Naive B cell (primary cell): ENCODE data around the gene AHI1. TPM values are rescaled to one million over a fixed set of nuclear protein-coding genes. Genes with fewer than 3 reads are reported as not detected.
"Not testable (repeated sequence)": the region's sequence is repeated elsewhere in the genome, so short reads cannot be mapped to it uniquely, and the experiment has no call there.

Experiments used
- ATAC-seq, 2 donors: fragments of 150-1000 bp; cut with Tn5 transposase; 2 replicates each; pipeline ENCODE4 v1.10.0; 2021; ENCODE audit warnings: low read depth in 2 of 2, mild to moderate bottlenecking in 2 of 2, moderate library complexity in 2 of 2
- DNase-seq: peaks from one replicate; pipeline ENCODE4 v3.0.0; 2022
- H3K27ac Mint-ChIP-seq, 6 donors: one replicate each; pipeline ENCODE4 v1.8.0; 2020 to 2022; ENCODE audit warnings: mild to moderate bottlenecking in 6 of 6, mixed read lengths in 6 of 6, moderate library complexity in 5 of 6, inconsistent platforms in 2 of 6
- H3K27me3 Mint-ChIP-seq, 3 donors: one replicate each; pipeline ENCODE4 v1.8.0; 2021 to 2022; ENCODE audit warnings: mixed read lengths in 3 of 3, mild to moderate bottlenecking in 1 of 3
- H3K36me3 Mint-ChIP-seq, 2 donors: one replicate each; pipeline ENCODE4 v1.8.0; 2020 to 2022; ENCODE audit warnings: mixed read lengths in 2 of 2, inconsistent platforms in 1 of 2, mild to moderate bottlenecking in 1 of 2
- H3K4me1 Mint-ChIP-seq, 3 donors: one replicate each; pipeline ENCODE4 v1.8.0; 2020 to 2022; ENCODE audit warnings: mixed read lengths in 3 of 3, inconsistent platforms in 1 of 3, mild to moderate bottlenecking in 1 of 3, moderate library complexity in 1 of 3
- H3K4me3 Mint-ChIP-seq, 8 donors: one replicate each; pipeline ENCODE4 v1.8.0; 2020 to 2022; ENCODE audit warnings: mild to moderate bottlenecking in 8 of 8, mixed read lengths in 8 of 8, moderate library complexity in 8 of 8, inconsistent platforms in 2 of 8
- H3K9me3 Mint-ChIP-seq, 7 donors: one replicate each; pipeline ENCODE4 v1.8.0; 2020 to 2022; ENCODE audit warnings: mixed read lengths in 7 of 7, mild to moderate bottlenecking in 5 of 7, inconsistent platforms in 2 of 7, moderate library complexity in 1 of 7
- polyA plus RNA-seq, 6 donors: library from polyadenylated mRNA; unstranded; fragments of 300-500 nt; fragmentation: Illumina TruSeq; gene quantifications; one replicate each; pipeline ENCODE4 v1.2.3, GENCODE V29; 2021; ENCODE audit warnings: low read depth in 6 of 6

Gene AHI1
- polyA plus RNA-seq, 6 donors from 2014 or later, result 2.5 to 7.8 (median 6.1) TPM; not detected in 1

- H3K4me3 Mint-ChIP-seq, result no peak overlapping the region
- no peaks in the 10 kb centered on the region for H3K27me3 Mint-ChIP-seq
- no peaks in the 10 kb centered on the region for H3K9me3 Mint-ChIP-seq
- no peaks in the 10 kb centered on the region for H3K36me3 Mint-ChIP-seq
- ATAC-seq (no peak), DNase-seq (no peak)
- no peak overlapping the region for H3K27ac Mint-ChIP-seq
- H3K4me1 Mint-ChIP-seq, result no peaks in the 10 kb centered on the region
These were observed 113.8 kb downstream of the AHI1 start for GRCh38 chr6:135383766-135384165.

- Mint-ChIP-seq H3K27me3 (no peaks in the 10 kb centered on the region), H3K9me3 (no peaks in the 10 kb centered on the region), H3K27ac (no peak overlapping the region), H3K36me3 (no peaks in the 10 kb centered on the region), H3K4me1 (no peaks in the 10 kb centered on the region), H3K4me3 (no peak overlapping the region)
- no peak for DNase-seq
- no peak for ATAC-seq
These were observed 114.2 kb downstream of the AHI1 start for GRCh38 chr6:135383301-135383700.

- Mint-ChIP-seq H3K27ac (no peak overlapping the region), H3K9me3 (no peaks in the 10 kb centered on the region), H3K27me3 (no peaks in the 10 kb centered on the region), H3K4me3 (no peak overlapping the region), H3K4me1 (no peaks in the 10 kb centered on the region), H3K36me3 (no peaks in the 10 kb centered on the region)
- DNase-seq (no peak), ATAC-seq (no peak)
These were observed 115.3 kb downstream of the AHI1 start for GRCh38 chr6:135382182-135382628.

GRCh38 chr6:135380793-135381192 lies 116.7 kb downstream of the AHI1 start:
- Mint-ChIP-seq H3K9me3 (no peaks in the 10 kb centered on the region), H3K36me3 (no peaks in the 10 kb centered on the region)

GRCh38 chr6:135379647-135380046 lies 117.9 kb downstream of the AHI1 start:
- ATAC-seq (no peak), DNase-seq (no peak)
- H3K9me3 Mint-ChIP-seq, result no peaks in the 10 kb centered on the region
- H3K27me3 Mint-ChIP-seq, result no peaks in the 10 kb centered on the region
- no peaks in the 10 kb centered on the region for H3K36me3 Mint-ChIP-seq
- no peak overlapping the region for H3K4me3 Mint-ChIP-seq
- no peak overlapping the region for H3K27ac Mint-ChIP-seq
- no peaks in the 10 kb centered on the region for H3K4me1 Mint-ChIP-seq

More at GRCh38 chr6:135380793-135381192, 116.7 kb downstream of the AHI1 start:
- Mint-ChIP-seq H3K4me3 (no peak overlapping the region), H3K4me1 (no peaks in the 10 kb centered on the region), H3K27me3 (no peaks in the 10 kb centered on the region), H3K27ac (no peak overlapping the region)
- ATAC-seq, result no peak
- DNase-seq, result no peak

GRCh38 chr6:135372758-135373157 lies 124.8 kb downstream of the AHI1 start:
- DNase-seq (no peak), ATAC-seq (no peak)
- peaks cover 7 to 26% (median 12%) of the 10 kb centered on the region in 7 donors for H3K9me3 Mint-ChIP-seq
- H3K4me3 Mint-ChIP-seq, result no peak overlapping the region
- peak overlapping the region in 1 of 6 donors; percentile 83 for H3K27ac Mint-ChIP-seq
- no peaks in the 10 kb centered on the region for H3K4me1 Mint-ChIP-seq
- H3K36me3 Mint-ChIP-seq, result peaks cover 15 to 20% of the 10 kb centered on the region in 2 donors
- H3K27me3 Mint-ChIP-seq, result no peaks in the 10 kb centered on the region

GRCh38 chr6:135363622-135364021 lies 133.9 kb downstream of the AHI1 start:
- H3K27me3 Mint-ChIP-seq, DNase-seq, H3K4me3 Mint-ChIP-seq, ATAC-seq, H3K4me1 Mint-ChIP-seq, H3K27ac Mint-ChIP-seq: not testable (repeated sequence)
- peaks cover 5 to 36% (median 21%) of the 10 kb centered on the region in 7 donors for H3K9me3 Mint-ChIP-seq
- peaks cover 0 to 18% of the 10 kb centered on the region in 2 donors for H3K36me3 Mint-ChIP-seq

- H3K4me3 Mint-ChIP-seq, result no peak overlapping the region
- no peaks in the 10 kb centered on the region for H3K27me3 Mint-ChIP-seq
- peaks cover 0 to 8% of the 10 kb centered on the region in 2 donors for H3K36me3 Mint-ChIP-seq
- peaks cover 5 to 24% (median 12%) of the 10 kb centered on the region in 7 donors for H3K9me3 Mint-ChIP-seq
- DNase-seq, result no peak
- no peak for ATAC-seq
- no peak overlapping the region for H3K27ac Mint-ChIP-seq
- no peaks in the 10 kb centered on the region for H3K4me1 Mint-ChIP-seq
These were observed 135.4 kb downstream of the AHI1 start for GRCh38 chr6:135362124-135362523.

- Mint-ChIP-seq H3K4me1 (no peaks in the 10 kb centered on the region), H3K36me3 (no peaks in the 10 kb centered on the region), H3K4me3 (no peak overlapping the region), H3K9me3 (peaks cover 0 to 6% (median 5%) of the 10 kb centered on the region in 7 donors), H3K27me3 (no peaks in the 10 kb centered on the region), H3K27ac (no peak overlapping the region)
- DNase-seq, result no peak
- ATAC-seq, result no peak
These were observed 137.3 kb downstream of the AHI1 start for GRCh38 chr6:135360222-135360621.

- Mint-ChIP-seq H3K27ac (no peak overlapping the region), H3K27me3 (no peaks in the 10 kb centered on the region), H3K36me3 (no peaks in the 10 kb centered on the region), H3K4me1 (no peaks in the 10 kb centered on the region), H3K4me3 (no peak overlapping the region), H3K9me3 (peaks cover 0 to 3% (median 0%) of the 10 kb centered on the region in 7 donors)
- DNase-seq (no peak), ATAC-seq (no peak)
These were observed 138.6 kb downstream of the AHI1 start for GRCh38 chr6:135358985-135359384.

GRCh38 chr6:135358251-135358821 lies 139.2 kb downstream of the AHI1 start:
- DNase-seq (no peak), ATAC-seq (no peak)
- peaks cover 0 to 3% (median 0%) of the 10 kb centered on the region in 7 donors for H3K9me3 Mint-ChIP-seq
- no peaks in the 10 kb centered on the region for H3K27me3 Mint-ChIP-seq
- no peaks in the 10 kb centered on the region for H3K4me1 Mint-ChIP-seq
- no peak overlapping the region for H3K27ac Mint-ChIP-seq
- H3K4me3 Mint-ChIP-seq, result no peak overlapping the region
- no peaks in the 10 kb centered on the region for H3K36me3 Mint-ChIP-seq

GRCh38 chr6:135354407-135354806 lies 143.1 kb downstream of the AHI1 start:
- no peak for ATAC-seq
- H3K27me3 Mint-ChIP-seq, result no peaks in the 10 kb centered on the region

GRCh38 chr6:135353113-135353512 lies 144.4 kb downstream of the AHI1 start:
- no peaks in the 10 kb centered on the region for H3K9me3 Mint-ChIP-seq

More at GRCh38 chr6:135354407-135354806, 143.1 kb downstream of the AHI1 start:
- Mint-ChIP-seq H3K36me3 (no peaks in the 10 kb centered on the region), H3K4me3 (no peak overlapping the region), H3K4me1 (no peaks in the 10 kb centered on the region), H3K27ac (no peak overlapping the region), H3K9me3 (no peaks in the 10 kb centered on the region)
- DNase-seq, result no peak

GRCh38 chr6:135351635-135352034 lies 145.9 kb downstream of the AHI1 start:
- no peak overlapping the region for H3K4me3 Mint-ChIP-seq
- no peaks in the 10 kb centered on the region for H3K27me3 Mint-ChIP-seq
- DNase-seq (no peak), ATAC-seq (no peak)
- H3K27ac Mint-ChIP-seq, result no peak overlapping the region
- H3K36me3 Mint-ChIP-seq, result no peaks in the 10 kb centered on the region
- peaks cover 0 to 3% (median 0%) of the 10 kb centered on the region in 3 donors for H3K4me1 Mint-ChIP-seq
- H3K9me3 Mint-ChIP-seq, result no peaks in the 10 kb centered on the region

More at GRCh38 chr6:135353113-135353512, 144.4 kb downstream of the AHI1 start:
- Mint-ChIP-seq H3K27me3 (no peaks in the 10 kb centered on the region), H3K4me1 (no peaks in the 10 kb centered on the region), H3K27ac (no peak overlapping the region), H3K36me3 (no peaks in the 10 kb centered on the region), H3K4me3 (no peak overlapping the region)
- ATAC-seq (no peak), DNase-seq (no peak)
